ENCODE results near the gene CACNG6.

DNA sequence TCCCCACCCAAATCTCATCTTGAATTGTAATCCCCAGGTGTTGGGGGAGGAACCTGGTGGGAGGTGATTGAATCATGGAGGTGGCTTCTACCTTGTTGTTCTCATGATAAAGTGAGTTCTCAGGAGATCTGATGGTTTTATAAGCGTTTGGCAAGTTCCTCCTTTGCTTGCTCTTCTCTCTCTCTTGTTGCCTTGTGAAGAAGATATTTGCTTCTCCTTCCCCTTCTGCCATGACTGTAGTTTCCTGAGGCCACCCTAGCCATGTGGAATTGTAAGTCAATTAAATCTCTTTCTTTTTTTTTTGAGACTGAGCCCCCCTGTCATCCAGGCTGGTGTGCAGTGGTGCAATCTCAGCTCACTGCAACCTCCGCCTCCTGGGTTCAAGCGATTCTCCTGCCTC lies 37.9 kb downstream of the CACNG6 start:
- TF ChIP-seq POLR2A (IDR thresholded peaks at IDR 0.05): no peak
- TF ChIP-seq, protein P1, sequence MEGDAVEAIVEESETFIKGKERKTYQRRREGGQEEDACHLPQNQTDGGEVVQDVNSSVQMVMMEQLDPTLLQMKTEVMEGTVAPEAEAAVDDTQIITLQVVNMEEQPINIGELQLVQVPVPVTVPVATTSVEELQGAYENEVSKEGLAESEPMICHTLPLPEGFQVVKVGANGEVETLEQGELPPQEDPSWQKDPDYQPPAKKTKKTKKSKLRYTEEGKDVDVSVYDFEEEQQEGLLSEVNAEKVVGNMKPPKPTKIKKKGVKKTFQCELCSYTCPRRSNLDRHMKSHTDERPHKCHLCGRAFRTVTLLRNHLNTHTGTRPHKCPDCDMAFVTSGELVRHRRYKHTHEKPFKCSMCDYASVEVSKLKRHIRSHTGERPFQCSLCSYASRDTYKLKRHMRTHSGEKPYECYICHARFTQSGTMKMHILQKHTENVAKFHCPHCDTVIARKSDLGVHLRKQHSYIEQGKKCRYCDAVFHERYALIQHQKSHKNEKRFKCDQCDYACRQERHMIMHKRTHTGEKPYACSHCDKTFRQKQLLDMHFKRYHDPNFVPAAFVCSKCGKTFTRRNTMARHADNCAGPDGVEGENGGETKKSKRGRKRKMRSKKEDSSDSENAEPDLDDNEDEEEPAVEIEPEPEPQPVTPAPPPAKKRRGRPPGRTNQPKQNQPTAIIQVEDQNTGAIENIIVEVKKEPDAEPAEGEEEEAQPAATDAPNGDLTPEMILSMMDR (IDR thresholded peaks at IDR 0.05): no peak
- TF ChIP-seq POLR2AphosphoS5 (IDR thresholded peaks at IDR 0.05): no peak

Measured in upper lobe of left lung (tissue), 4 donors.